GM18526 (cell line): ENCODE results near the gene PRKG1.

ENCODE experiments used
- POLR2A ChIP-seq: IDR thresholded peaks from 3 replicates; pipeline ENCODE4 v1.6.1; 2011; ENCODE audit not compliant: insufficient read length; ENCODE audit errors: extremely low read depth

PRKG1 gene

DNA sequence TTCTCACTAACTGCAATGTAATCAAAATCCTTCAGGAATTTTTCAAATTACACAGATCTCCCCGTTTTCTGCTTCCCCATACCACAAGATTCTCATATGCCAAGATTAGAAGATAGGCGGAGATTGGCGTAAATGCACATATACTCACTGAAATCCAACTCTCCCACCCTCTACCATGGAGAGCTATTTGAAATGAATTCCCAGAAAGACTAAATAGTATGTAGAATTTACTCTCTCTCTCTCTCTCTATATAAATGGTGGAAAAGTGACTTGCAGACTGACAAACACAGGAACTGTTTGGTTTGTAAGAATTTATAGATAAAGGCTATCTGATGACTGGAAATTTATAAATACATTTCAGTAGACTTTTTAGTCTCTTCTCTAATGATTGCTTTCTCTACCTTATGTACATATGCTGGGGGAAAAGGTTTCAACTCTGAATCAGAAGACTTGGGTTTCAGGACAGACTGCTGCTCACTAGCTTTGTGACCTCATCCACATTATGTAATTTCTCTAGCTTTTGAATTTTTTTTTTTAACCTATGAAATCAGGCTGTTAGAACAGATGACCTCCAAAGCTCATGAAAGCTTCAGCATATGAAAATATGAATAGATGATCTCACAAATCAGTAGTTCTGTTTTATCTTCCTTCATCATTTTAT lies 692.9 kb downstream of the PRKG1 start:
- no peak for TF ChIP-seq POLR2A

DNA sequence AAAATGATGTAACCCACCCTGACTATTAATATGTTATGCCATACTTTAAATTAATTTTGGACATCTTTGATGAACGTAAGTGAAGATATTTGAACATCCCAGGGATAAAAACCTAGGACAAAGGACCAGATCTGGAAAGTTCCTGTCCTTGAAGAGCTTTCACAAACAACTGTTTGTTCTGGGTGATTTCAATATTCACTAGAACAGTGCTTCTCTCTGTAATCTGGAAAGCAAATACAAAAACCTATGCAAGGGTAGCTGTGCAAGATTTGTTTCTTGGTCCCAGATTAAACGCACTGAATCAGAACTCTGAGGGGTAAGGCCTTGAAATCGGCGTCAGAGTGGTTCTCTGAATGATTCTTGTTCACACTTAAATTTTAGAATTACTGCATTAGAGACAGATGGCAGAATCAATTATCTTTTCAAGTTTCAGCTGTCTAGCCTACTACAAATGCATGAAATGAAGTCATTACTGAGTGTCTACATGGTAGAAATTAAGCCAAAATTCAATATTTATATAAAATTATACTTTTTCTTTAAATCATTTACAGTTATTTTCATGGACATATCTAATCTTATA lies 694.7 kb downstream of the PRKG1 start:
- no peak for TF ChIP-seq POLR2A

DNA sequence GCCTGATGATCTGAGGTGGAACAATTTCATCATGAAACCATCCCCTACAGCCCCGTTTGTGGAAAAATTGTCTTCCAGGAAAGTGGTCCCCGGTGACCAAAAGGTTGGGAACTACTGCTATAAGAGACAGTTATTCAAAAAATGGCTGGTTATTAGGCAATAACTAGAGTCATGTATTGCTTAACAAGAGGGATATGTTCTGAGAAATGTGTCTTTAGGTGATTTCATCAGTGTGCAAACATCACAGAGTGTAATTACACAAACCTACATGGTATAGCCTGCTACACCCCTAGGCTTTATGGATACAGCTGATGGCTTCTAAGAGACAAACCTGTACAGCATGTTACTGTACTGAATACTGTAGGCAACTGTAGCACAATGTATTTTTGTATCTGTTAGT lies 696.4 kb downstream of the PRKG1 start:
- TF ChIP-seq POLR2A = no peak

- TF ChIP-seq POLR2A = no peak
Observed at GRCh38 chr10:51772387-51772786, 698.1 kb downstream of the PRKG1 start.

DNA sequence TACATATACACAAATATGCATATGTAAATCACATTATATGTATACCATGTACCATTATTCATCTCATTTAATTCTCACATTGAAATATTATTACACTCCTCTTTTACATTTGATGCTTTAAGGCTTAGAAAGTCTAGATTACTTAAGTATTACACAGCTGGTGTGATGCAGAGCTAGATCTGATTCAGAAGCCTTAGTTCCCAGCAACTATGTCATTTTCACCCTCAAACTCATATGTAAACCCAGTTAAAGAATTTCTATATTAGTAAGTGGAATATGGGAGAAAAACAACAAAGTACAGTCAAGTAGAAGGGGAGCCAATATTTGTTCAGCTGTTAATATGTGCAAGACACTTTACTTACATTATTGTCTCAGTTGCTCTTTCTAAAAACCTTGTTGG lies 699.4 kb downstream of the PRKG1 start:
- no peak for TF ChIP-seq POLR2A

- no peak for TF ChIP-seq POLR2A
Observed at GRCh38 chr10:51783941-51784340, 709.7 kb downstream of the PRKG1 start.

GRCh38 chr10:51786016-51786683 lies 711.9 kb downstream of the PRKG1 start:
- TF ChIP-seq POLR2A = no peak

DNA sequence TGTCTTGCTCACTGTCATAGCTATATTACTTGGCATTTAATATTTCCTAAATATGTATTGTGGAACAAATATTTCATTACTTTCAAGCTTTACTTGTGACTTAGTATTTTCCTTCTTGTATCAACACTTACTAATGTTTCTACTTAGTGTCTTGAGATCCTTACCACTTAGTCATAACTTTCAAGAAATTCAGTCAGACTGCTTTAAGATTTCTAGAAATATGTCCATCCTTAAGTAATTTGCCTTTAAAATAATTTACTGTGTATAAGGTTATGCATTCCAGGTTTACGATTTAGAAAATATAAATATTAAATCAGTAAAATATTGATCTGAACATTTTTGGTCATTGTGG lies 712.4 kb downstream of the PRKG1 start:
- TF ChIP-seq POLR2A = no peak

- no peak for TF ChIP-seq POLR2A
Observed at GRCh38 chr10:51788273-51788672, 714.0 kb downstream of the PRKG1 start.

GRCh38 chr10:51789118-51789517 lies 714.8 kb downstream of the PRKG1 start:
- no peak for TF ChIP-seq POLR2A

- no peak for TF ChIP-seq POLR2A
Observed at GRCh38 chr10:51789903-51790302, 715.6 kb downstream of the PRKG1 start.

- TF ChIP-seq POLR2A = no peak
Observed at GRCh38 chr10:51792678-51793077, 718.4 kb downstream of the PRKG1 start.

DNA sequence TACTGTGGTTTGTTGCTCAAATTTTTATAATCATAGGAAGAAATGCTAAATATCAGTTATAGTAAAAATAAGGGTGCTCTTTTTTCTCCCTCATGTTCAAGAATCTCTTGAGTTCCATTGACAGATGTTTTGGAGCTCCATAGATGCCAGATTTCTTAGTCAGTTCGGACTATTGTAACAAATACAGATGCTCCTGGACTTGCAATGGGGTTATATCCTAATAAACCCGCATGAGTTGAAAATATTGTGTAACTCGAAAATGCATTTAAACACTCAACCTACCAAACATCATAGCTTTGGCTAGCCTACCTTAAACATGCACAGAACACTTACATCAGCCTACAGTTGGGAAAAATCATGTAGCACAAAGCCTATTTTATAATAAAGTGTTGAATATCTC lies 725.8 kb downstream of the PRKG1 start:
- TF ChIP-seq POLR2A = no peak

DNA sequence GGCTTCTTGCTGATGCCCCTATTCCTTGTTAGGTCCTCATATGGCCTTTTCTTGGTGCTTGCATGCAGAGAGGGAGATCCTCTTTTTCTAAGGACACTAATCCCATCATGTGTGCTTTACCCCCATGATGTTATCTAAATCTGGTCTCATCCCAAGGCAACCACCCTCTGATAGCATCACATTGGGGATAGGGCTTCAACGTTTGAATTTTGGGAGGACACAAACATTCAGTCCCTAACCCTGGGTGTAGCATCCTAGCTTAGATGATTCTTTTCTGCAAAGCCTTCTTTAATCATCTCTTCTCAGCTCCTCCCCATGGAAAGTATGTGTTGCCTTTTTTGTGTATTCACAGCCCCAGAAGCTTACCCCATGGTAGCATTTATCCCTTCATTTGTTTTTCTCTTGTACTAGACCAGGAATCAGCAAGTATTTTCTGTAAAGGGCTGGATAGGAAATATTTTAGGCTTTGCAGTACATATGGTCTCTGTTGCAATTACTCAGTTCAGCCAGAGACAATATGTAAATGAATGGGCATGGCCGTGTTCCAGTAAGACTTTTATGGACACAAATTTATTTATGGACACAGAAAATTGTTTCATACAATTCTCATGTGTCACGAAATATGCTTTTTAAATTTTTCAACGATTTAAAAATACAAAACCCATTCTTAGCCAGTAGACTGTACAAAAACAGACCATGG lies 726.6 kb downstream of the PRKG1 start:
- TF ChIP-seq POLR2A = no peak

GRCh38 chr10:51802030-51802429 lies 727.7 kb downstream of the PRKG1 start:
- no peak for TF ChIP-seq POLR2A

GRCh38 chr10:51804866-51805265 lies 730.6 kb downstream of the PRKG1 start:
- no peak for TF ChIP-seq POLR2A
